ENCODE measurements around the gene TMEM248.

The TMEM248 gene

GRCh38 chr7:66952343-66953043, 31.5 kb downstream of the TMEM248 start:
- peak; percentile 86 for DNase-seq
- no CpG with 5 or more reads among the region's 11 CpGs for WGBS (ENCODE audit: extremely low coverage, insufficient coverage, low lambda C conversion rate)
- H3K27me3 ChIP-seq (ENCODE audit: insufficient read depth, low read length, poor library complexity): no peaks in the 10 kb centered on the region
- H2BK120ac ChIP-seq (ENCODE audit: low read depth, low read length): no peak overlapping the region
- no peak overlapping the region for H3K4me2 ChIP-seq (ENCODE audit: low read length)
- H2AK5ac ChIP-seq (ENCODE audit: low read length): no peak overlapping the region
- H3K4me1 ChIP-seq (ENCODE audit: control insufficient read depth, low read depth, low read length): no peaks in the 10 kb centered on the region
- H4K8ac ChIP-seq (ENCODE audit: low read depth, low read length): no peak overlapping the region
- H3K79me2 ChIP-seq (ENCODE audit: control insufficient read depth, insufficient read depth, low read length): no peaks in the 10 kb centered on the region
- no peak overlapping the region for H3K27ac ChIP-seq (ENCODE audit: low read depth, low read length)
- no peak overlapping the region for H3K18ac ChIP-seq (ENCODE audit: low read length)
- no peak overlapping the region for H3K4ac ChIP-seq (ENCODE audit: low read depth, low read length)
- H3K23ac ChIP-seq (ENCODE audit: low read length): no peak overlapping the region
- no peak overlapping the region for H2BK5ac ChIP-seq (ENCODE audit: low read length)
- H2BK15ac ChIP-seq (replicated peaks; ENCODE audit: low read depth): no peak overlapping the region
- H4K5ac ChIP-seq (ENCODE audit: low read length): no peak overlapping the region
- H3K9ac ChIP-seq (ENCODE audit: low read length): no peak overlapping the region
- no peak overlapping the region for H3K56ac ChIP-seq (ENCODE audit: low read length)
- no peaks in the 10 kb centered on the region for H3K79me1 ChIP-seq (ENCODE audit: low read length)
- peaks cover 14% of the 10 kb centered on the region for H3K36me3 ChIP-seq (ENCODE audit: control insufficient read depth, insufficient read depth, low read length)
- H3K4me3 ChIP-seq (ENCODE audit: low read length): no peak overlapping the region

- Histone ChIP-seq H4K8ac (ENCODE audit: low read depth, low read length) (no peak overlapping the region), H3K4me3 (ENCODE audit: low read length) (no peak overlapping the region), H3K27ac (ENCODE audit: low read depth, low read length) (no peak overlapping the region), H4K5ac (ENCODE audit: low read length) (no peak overlapping the region), H3K27me3 (ENCODE audit: insufficient read depth, low read length, poor library complexity) (no peaks in the 10 kb centered on the region), H2BK5ac (ENCODE audit: low read length) (no peak overlapping the region), H3K79me2 (ENCODE audit: control insufficient read depth, insufficient read depth, low read length) (no peaks in the 10 kb centered on the region), H3K56ac (ENCODE audit: low read length) (no peak overlapping the region), H3K9ac (ENCODE audit: low read length) (no peak overlapping the region), H3K4me1 (ENCODE audit: control insufficient read depth, low read depth, low read length) (no peaks in the 10 kb centered on the region), H2BK15ac (replicated peaks; ENCODE audit: low read depth) (no peak overlapping the region), H3K79me1 (ENCODE audit: low read length) (no peaks in the 10 kb centered on the region), H2BK120ac (ENCODE audit: low read depth, low read length) (no peak overlapping the region), H3K4ac (ENCODE audit: low read depth, low read length) (no peak overlapping the region), H3K36me3 (ENCODE audit: control insufficient read depth, insufficient read depth, low read length) (peaks cover 17% of the 10 kb centered on the region), H2AK5ac (ENCODE audit: low read length) (no peak overlapping the region), H3K18ac (ENCODE audit: low read length) (no peak overlapping the region), H3K4me2 (ENCODE audit: low read length) (no peak overlapping the region), H3K23ac (ENCODE audit: low read length) (no peak overlapping the region)
- DNase-seq: no peak
- WGBS (ENCODE audit: extremely low coverage, insufficient coverage, low lambda C conversion rate): no CpG with 5 or more reads among the region's 5 CpGs
Measured at GRCh38 chr7:66953044-66953427, 32.0 kb downstream of the TMEM248 start.

- no peak overlapping the region for H2BK120ac ChIP-seq (ENCODE audit: low read depth, low read length)
- no peak for DNase-seq
- H3K4me1 ChIP-seq (ENCODE audit: control insufficient read depth, low read depth, low read length): no peaks in the 10 kb centered on the region
- no peak overlapping the region for H2BK5ac ChIP-seq (ENCODE audit: low read length)
- no peak overlapping the region for H3K4me3 ChIP-seq (ENCODE audit: low read length)
- H3K18ac ChIP-seq (ENCODE audit: low read length): no peak overlapping the region
- H3K27me3 ChIP-seq (ENCODE audit: insufficient read depth, low read length, poor library complexity): no peaks in the 10 kb centered on the region
- H3K36me3 ChIP-seq (ENCODE audit: control insufficient read depth, insufficient read depth, low read length): peaks cover 11% of the 10 kb centered on the region
- no peaks in the 10 kb centered on the region for H3K79me1 ChIP-seq (ENCODE audit: low read length)
- no peak overlapping the region for H3K4me2 ChIP-seq (ENCODE audit: low read length)
- H4K8ac ChIP-seq (ENCODE audit: low read depth, low read length): no peak overlapping the region
- no peak overlapping the region for H3K23ac ChIP-seq (ENCODE audit: low read length)
- no peak overlapping the region for H4K5ac ChIP-seq (ENCODE audit: low read length)
- no peak overlapping the region for H3K4ac ChIP-seq (ENCODE audit: low read depth, low read length)
- H3K56ac ChIP-seq (ENCODE audit: low read length): no peak overlapping the region
- H3K27ac ChIP-seq (ENCODE audit: low read depth, low read length): no peak overlapping the region
- no peak overlapping the region for H2AK5ac ChIP-seq (ENCODE audit: low read length)
- no peak overlapping the region for H3K9ac ChIP-seq (ENCODE audit: low read length)
- no peak overlapping the region for H2BK15ac ChIP-seq (replicated peaks; ENCODE audit: low read depth)
- WGBS (ENCODE audit: extremely low coverage, insufficient coverage, low lambda C conversion rate): no CpG with 5 or more reads among the region's 13 CpGs
- no peaks in the 10 kb centered on the region for H3K79me2 ChIP-seq (ENCODE audit: control insufficient read depth, insufficient read depth, low read length)
Measured at GRCh38 chr7:66957595-66958290, 36.7 kb downstream of the TMEM248 start.

- H2BK15ac ChIP-seq (replicated peaks; ENCODE audit: low read depth): no peak overlapping the region
- no peaks in the 10 kb centered on the region for H3K4me1 ChIP-seq (ENCODE audit: control insufficient read depth, low read depth, low read length)
- H3K79me1 ChIP-seq (ENCODE audit: low read length): no peaks in the 10 kb centered on the region
- H3K4me2 ChIP-seq (ENCODE audit: low read length): no peak overlapping the region
- no peak overlapping the region for H4K8ac ChIP-seq (ENCODE audit: low read depth, low read length)
- no peak overlapping the region for H3K18ac ChIP-seq (ENCODE audit: low read length)
- WGBS (ENCODE audit: extremely low coverage, insufficient coverage, low lambda C conversion rate): no CpG with 5 or more reads among the region's 17 CpGs
- H3K79me2 ChIP-seq (ENCODE audit: control insufficient read depth, insufficient read depth, low read length): no peaks in the 10 kb centered on the region
- no peak overlapping the region for H3K27ac ChIP-seq (ENCODE audit: low read depth, low read length)
- no peak overlapping the region for H3K56ac ChIP-seq (ENCODE audit: low read length)
- no peaks in the 10 kb centered on the region for H3K27me3 ChIP-seq (ENCODE audit: insufficient read depth, low read length, poor library complexity)
- H2BK120ac ChIP-seq (ENCODE audit: low read depth, low read length): no peak overlapping the region
- no peak overlapping the region for H4K5ac ChIP-seq (ENCODE audit: low read length)
- no peak overlapping the region for H3K9ac ChIP-seq (ENCODE audit: low read length)
- H3K4ac ChIP-seq (ENCODE audit: low read depth, low read length): no peak overlapping the region
- no peak overlapping the region for H2BK5ac ChIP-seq (ENCODE audit: low read length)
- H3K4me3 ChIP-seq (ENCODE audit: low read length): no peak overlapping the region
- DNase-seq: no peak
- H2AK5ac ChIP-seq (ENCODE audit: low read length): no peak overlapping the region
- H3K23ac ChIP-seq (ENCODE audit: low read length): no peak overlapping the region
- H3K36me3 ChIP-seq (ENCODE audit: control insufficient read depth, insufficient read depth, low read length): peaks cover 9% of the 10 kb centered on the region
Measured at GRCh38 chr7:66958538-66959350, 37.7 kb downstream of the TMEM248 start.

- Histone ChIP-seq H2AK5ac (ENCODE audit: low read length) (no peak overlapping the region), H3K56ac (ENCODE audit: low read length) (no peak overlapping the region), H3K36me3 (ENCODE audit: control insufficient read depth, insufficient read depth, low read length) (peaks cover 8% of the 10 kb centered on the region), H4K8ac (ENCODE audit: low read depth, low read length) (no peak overlapping the region), H2BK15ac (replicated peaks; ENCODE audit: low read depth) (no peak overlapping the region), H3K27me3 (ENCODE audit: insufficient read depth, low read length, poor library complexity) (no peaks in the 10 kb centered on the region), H3K4me3 (ENCODE audit: low read length) (no peak overlapping the region), H2BK120ac (ENCODE audit: low read depth, low read length) (no peak overlapping the region), H3K79me1 (ENCODE audit: low read length) (no peaks in the 10 kb centered on the region), H2BK5ac (ENCODE audit: low read length) (no peak overlapping the region), H3K9ac (ENCODE audit: low read length) (no peak overlapping the region), H4K5ac (ENCODE audit: low read length) (no peak overlapping the region), H3K4ac (ENCODE audit: low read depth, low read length) (no peak overlapping the region), H3K18ac (ENCODE audit: low read length) (no peak overlapping the region), H3K4me1 (ENCODE audit: control insufficient read depth, low read depth, low read length) (no peaks in the 10 kb centered on the region), H3K79me2 (ENCODE audit: control insufficient read depth, insufficient read depth, low read length) (no peaks in the 10 kb centered on the region), H3K27ac (ENCODE audit: low read depth, low read length) (no peak overlapping the region), H3K23ac (ENCODE audit: low read length) (no peak overlapping the region), H3K4me2 (ENCODE audit: low read length) (no peak overlapping the region)
- WGBS (ENCODE audit: extremely low coverage, insufficient coverage, low lambda C conversion rate): no CpG with 5 or more reads among the region's 4 CpGs
- no peak for DNase-seq
Measured at GRCh38 chr7:66960192-66960591, 39.2 kb downstream of the TMEM248 start.
